Liver (tissue), 9 donors: Measurements from ENCODE around the gene CTBP1. TPM values are rescaled to one million over a fixed set of nuclear protein-coding genes. Genes with fewer than 3 reads are reported as not detected.
A peak's percentile ranks its signal among the peaks of the same experiment; 100 is the strongest.

Experiments
- DNase-seq: peaks from one replicate; pipeline ENCODE4 v3.0.0-alpha.2; 2017; ENCODE audit warnings: low spot score
- H3K27ac ChIP-seq, 2 donors: one replicate each; pipeline ENCODE4 v1.7.0; 2013; ENCODE audit warnings: inconsistent platforms in 2 of 2, low read length in 2 of 2, control low read depth in 1 of 2, low read depth in 1 of 2, mild to moderate bottlenecking in 1 of 2
- H3K27me3 ChIP-seq, 4 donors: one replicate each; pipeline versions ENCODE4 v1.6.1 to v1.7.0; 2013; ENCODE audit warnings: low read length in 3 of 4, inconsistent platforms in 1 of 4, mild to moderate bottlenecking in 1 of 4, moderate library complexity in 1 of 4; ENCODE audit not compliant: control insufficient read depth in 4 of 4, insufficient read depth in 4 of 4
- H3K36me3 ChIP-seq, 4 donors: one replicate each; pipeline versions ENCODE4 v1.6.1 to v1.7.0; 2013; ENCODE audit warnings: low read length in 3 of 4, mild to moderate bottlenecking in 3 of 4, low read depth in 1 of 4, moderate library complexity in 1 of 4; ENCODE audit not compliant: control insufficient read depth in 4 of 4, insufficient read depth in 3 of 4
- H3K4me1 ChIP-seq, 4 donors: one replicate each; pipeline versions ENCODE4 v1.6.1 to v1.7.0; 2013; ENCODE audit warnings: low read length in 3 of 4, mild to moderate bottlenecking in 3 of 4, moderate library complexity in 1 of 4; ENCODE audit not compliant: control insufficient read depth in 4 of 4, insufficient read depth in 4 of 4
- H3K4me3 ChIP-seq, 3 donors: one replicate each; pipeline versions ENCODE4 v1.6.1 to v1.7.0; 2013; ENCODE audit warnings: low read length in 3 of 3, control low read depth in 1 of 3, low read depth in 1 of 3, mild to moderate bottlenecking in 1 of 3
- H3K9ac ChIP-seq, 2 donors: one replicate each; pipeline ENCODE4 v1.7.0; 2013; ENCODE audit warnings: low read length in 2 of 2, mild to moderate bottlenecking in 2 of 2, moderate library complexity in 2 of 2, control low read depth in 1 of 2, low read depth in 1 of 2
- H3K9me3 ChIP-seq, 4 donors: one replicate each; pipeline versions ENCODE4 v1.6.1 to v1.7.0; 2013; ENCODE audit warnings: low read length in 3 of 4; ENCODE audit not compliant: control insufficient read depth in 4 of 4
- EGR1 ChIP-seq, 2 donors: IDR thresholded peaks; 2 replicates each; pipeline ENCODE4 v1.6.1; 2016 to 2018; ENCODE audit warnings: antibody characterized with exemption in 2 of 2, low read depth in 2 of 2
- FOXA1 ChIP-seq: IDR thresholded peaks from 2 replicates; pipeline ENCODE4 v1.6.1; 2016; ENCODE audit warnings: antibody characterized with exemption
- FOXA2 ChIP-seq: IDR thresholded peaks from 2 replicates; pipeline ENCODE4 v1.6.1; 2016; ENCODE audit warnings: antibody characterized with exemption
- HNF4A ChIP-seq, 2 donors: conservative IDR thresholded peaks; 2 replicates each; pipeline ENCODE4 v1.6.1; 2016; ENCODE audit warnings: antibody characterized with exemption in 2 of 2, mild to moderate bottlenecking in 2 of 2
- HNF4G ChIP-seq: IDR thresholded peaks from 2 replicates; pipeline ENCODE4 v1.6.1; 2016; ENCODE audit warnings: antibody characterized with exemption
- JUND ChIP-seq, 2 donors: IDR thresholded peaks; 2 replicates each; pipeline ENCODE4 v1.6.1; 2016; ENCODE audit warnings: antibody characterized with exemption in 2 of 2
- MAX ChIP-seq: IDR thresholded peaks from 2 replicates; pipeline ENCODE4 v1.6.1; 2016; ENCODE audit warnings: antibody characterized with exemption
- NR2F2 ChIP-seq: IDR thresholded peaks from 2 replicates; pipeline ENCODE4 v1.6.1; 2016; ENCODE audit warnings: antibody characterized with exemption
- RAD21 ChIP-seq, 2 donors: IDR thresholded peaks; 2 replicates each; pipeline ENCODE4 v1.6.1; 2016; ENCODE audit warnings: antibody characterized with exemption in 2 of 2, mild to moderate bottlenecking in 2 of 2
- REST ChIP-seq: IDR thresholded peaks from 2 replicates; pipeline ENCODE4 v1.6.1; 2016; ENCODE audit warnings: antibody characterized with exemption, mild to moderate bottlenecking
- RXRA ChIP-seq, 2 donors: IDR thresholded peaks; 2 replicates each; pipeline ENCODE4 v1.6.1; 2017 to 2018; ENCODE audit warnings: antibody characterized with exemption in 2 of 2, mild to moderate bottlenecking in 1 of 2
- SP1 ChIP-seq: IDR thresholded peaks from 2 replicates; pipeline ENCODE4 v1.6.1; 2018; ENCODE audit warnings: antibody characterized with exemption, mild to moderate bottlenecking
- TAF1 ChIP-seq: conservative IDR thresholded peaks from 2 replicates; pipeline ENCODE4 v1.6.1; 2016; ENCODE audit warnings: antibody characterized with exemption, mild to moderate bottlenecking
- YY1 ChIP-seq: IDR thresholded peaks from 2 replicates; pipeline ENCODE4 v1.6.1; 2016; ENCODE audit warnings: antibody characterized with exemption, mild to moderate bottlenecking
- ZBTB33 ChIP-seq: IDR thresholded peaks from 2 replicates; pipeline ENCODE4 v1.6.1; 2016; ENCODE audit warnings: antibody characterized with exemption
- WGBS: extraction: QIAGEN DNeasy Blood & Tissue Kit; methylation state at CpG from one replicate; pipeline ENCODE4 v1.1.7; 2013; 5-methylcytosine and 5-hydroxymethylcytosine counted together
- polyA plus RNA-seq, 2 donors: library from polyadenylated mRNA; stranded (reverse) in 1 of 2; unstranded in 1 of 2; fragments of 200-250 nt in 1 of 2; fragments of >200 nt in 1 of 2; fragmentation: Nextera tagmentation in 1 of 2; extraction: Ambion mirVana in 1 of 2; gene quantifications; one replicate each; pipeline versions ENCODE4 v1.2.1 to v1.2.3, GENCODE V29; 2013 to 2015
- total RNA-seq, 2 donors: library from RNA; depleted of rRNA; stranded (reverse); fragments of >200 nt; gene quantifications; one replicate each; pipeline ENCODE4 v1.2.3, GENCODE V29; 2014
- TF ChIP-seq, protein P1 (sequence below): fragments of 150-350 bp; IDR thresholded peaks from 2 replicates; pipeline ENCODE4 v1.5.1; 2017; ENCODE audit warnings: improper control_type of control experiment, low read depth, low read length; ENCODE audit not compliant: missing input control
- donor health status: healthy.
- donor health status: healthy.
- donor health status: healthy.
- donor health status: healthy.
- donor health status: healthy.

Gene CTBP1
- total and polyA plus RNA-seq, 4 donors: 27.5 to 156 (median 79.5) TPM

GRCh38 chr4:1217366-1217765, 31.6 kb downstream of the CTBP1 start (continued):
- TF ChIP-seq, protein P1, sequence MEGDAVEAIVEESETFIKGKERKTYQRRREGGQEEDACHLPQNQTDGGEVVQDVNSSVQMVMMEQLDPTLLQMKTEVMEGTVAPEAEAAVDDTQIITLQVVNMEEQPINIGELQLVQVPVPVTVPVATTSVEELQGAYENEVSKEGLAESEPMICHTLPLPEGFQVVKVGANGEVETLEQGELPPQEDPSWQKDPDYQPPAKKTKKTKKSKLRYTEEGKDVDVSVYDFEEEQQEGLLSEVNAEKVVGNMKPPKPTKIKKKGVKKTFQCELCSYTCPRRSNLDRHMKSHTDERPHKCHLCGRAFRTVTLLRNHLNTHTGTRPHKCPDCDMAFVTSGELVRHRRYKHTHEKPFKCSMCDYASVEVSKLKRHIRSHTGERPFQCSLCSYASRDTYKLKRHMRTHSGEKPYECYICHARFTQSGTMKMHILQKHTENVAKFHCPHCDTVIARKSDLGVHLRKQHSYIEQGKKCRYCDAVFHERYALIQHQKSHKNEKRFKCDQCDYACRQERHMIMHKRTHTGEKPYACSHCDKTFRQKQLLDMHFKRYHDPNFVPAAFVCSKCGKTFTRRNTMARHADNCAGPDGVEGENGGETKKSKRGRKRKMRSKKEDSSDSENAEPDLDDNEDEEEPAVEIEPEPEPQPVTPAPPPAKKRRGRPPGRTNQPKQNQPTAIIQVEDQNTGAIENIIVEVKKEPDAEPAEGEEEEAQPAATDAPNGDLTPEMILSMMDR: no peak

- peak in 1 of 2 donors; percentile 15 for TF ChIP-seq RAD21 (IDR thresholded peaks at IDR 0.05)
- TF ChIP-seq JUND (IDR thresholded peaks at IDR 0.05): no peak
- TF ChIP-seq FOXA2: no peak
- TF ChIP-seq TAF1: no peak
- no peak for TF ChIP-seq YY1
- TF ChIP-seq SP1: no peak
- TF ChIP-seq ZBTB33: no peak
- TF ChIP-seq NR2F2: peak; percentile 16
- TF ChIP-seq EGR1 (IDR thresholded peaks at IDR 0.05; ENCODE audit: low read depth in 2 of 2): no peak
- no peak for TF ChIP-seq HNF4A (conservative IDR thresholded peaks at IDR 0.05)
- TF ChIP-seq REST: no peak
- TF ChIP-seq RXRA (IDR thresholded peaks at IDR 0.05): no peak
- TF ChIP-seq MAX: no peak
- no peak for TF ChIP-seq FOXA1
- TF ChIP-seq HNF4G: no peak
- H3K27me3 ChIP-seq: no peaks in the 10 kb centered on the region
- H3K4me3 ChIP-seq: no peak overlapping the region
- no peak for DNase-seq
- H3K9me3 ChIP-seq: no peaks in the 10 kb centered on the region
- H3K36me3 ChIP-seq: peaks cover 17 to 65% (median 19%) of the 10 kb centered on the region in 4 donors
- no peak overlapping the region for H3K9ac ChIP-seq
- 74% methylated on average over 21 of the region's 21 CpGs for WGBS
- H3K4me1 ChIP-seq: peaks cover 0 to 3% (median 0%) of the 10 kb centered on the region in 4 donors
- H3K27ac ChIP-seq: no peak overlapping the region
Measured at GRCh38 chr4:1216869-1217294, 32.0 kb downstream of the CTBP1 start.
